GM12878 (cell line): Measurements from ENCODE around the gene PHKA1. TPM values are rescaled to one million over a fixed set of nuclear protein-coding genes. Genes with fewer than 3 reads are reported as not detected.
A peak's percentile ranks its signal among the peaks of the same experiment; 100 is the strongest.

ENCODE experiments used
- CBFB ChIP-seq: IDR thresholded peaks from 2 replicates; pipeline ENCODE4 v1.6.1; 2016; ENCODE audit warnings: antibody characterized with exemption, low read depth
- CREB1 ChIP-seq: IDR thresholded peaks from 2 replicates; pipeline ENCODE4 v1.6.1; 2012; ENCODE audit warnings: low read depth, mild to moderate bottlenecking, inconsistent platforms
- CREM ChIP-seq: IDR thresholded peaks from 2 replicates; pipeline ENCODE4 v1.6.1; 2014; ENCODE audit warnings: antibody characterized with exemption, low read depth
- EP300 ChIP-seq, 2 experiments: fragments of 150-350 bp in 1 of 2; IDR thresholded peaks; 2 replicates each; pipeline ENCODE4 v1.6.1; 2011 to 2012; ENCODE audit warnings: low read depth in 2 of 2, low read length in 2 of 2, borderline replicate concordance in 1 of 2, improper control_type of control experiment in 1 of 2, inconsistent platforms in 1 of 2; ENCODE audit not compliant: control insufficient read depth in 1 of 2
- ESRRA ChIP-seq: IDR thresholded peaks from 2 replicates; pipeline ENCODE4 v1.6.1; 2012; ENCODE audit warnings: mild to moderate bottlenecking, low read length, improper control_type of control experiment
- FOXM1 ChIP-seq: IDR thresholded peaks from 2 replicates; pipeline ENCODE4 v1.6.1; 2012; ENCODE audit warnings: low read depth, mild to moderate bottlenecking, inconsistent platforms, low read length, moderate library complexity
- HDAC2 ChIP-seq: fragments of 200-600 bp; sonication (generic); IDR thresholded peaks from 2 replicates; pipeline ENCODE4 v1.6.1; 2017
- JUNB ChIP-seq: IDR thresholded peaks from 2 replicates; pipeline ENCODE4 v1.6.1; 2016; ENCODE audit warnings: antibody characterized with exemption, mild to moderate bottlenecking
- MYC ChIP-seq: IDR thresholded peaks from 2 replicates; pipeline ENCODE4 v1.6.1; 2011; ENCODE audit warnings: mild to moderate bottlenecking, low read length, moderate library complexity, inconsistent platforms; ENCODE audit not compliant: insufficient read depth, insufficient replicate concordance, insufficient read length, severe bottlenecking
- NRF1 ChIP-seq: conservative IDR thresholded peaks from 2 replicates; pipeline ENCODE4 v1.6.1; 2011; ENCODE audit warnings: mild to moderate bottlenecking, low read depth, low read length, improper control_type of control experiment
- PAX5 ChIP-seq: IDR thresholded peaks from 2 replicates; pipeline ENCODE4 v1.6.1; 2011; ENCODE audit warnings: low read depth, low read length, borderline replicate concordance
- POLR2AphosphoS5 ChIP-seq: IDR thresholded peaks from 2 replicates; pipeline ENCODE4 v1.6.1; 2011; ENCODE audit warnings: mild to moderate bottlenecking, low read length, inconsistent platforms
- RAD21 ChIP-seq: IDR thresholded peaks from 2 replicates; pipeline ENCODE4 v1.6.1; 2011; ENCODE audit warnings: mild to moderate bottlenecking, low read depth, low read length, moderate library complexity; ENCODE audit not compliant: insufficient read depth
- RFX5 ChIP-seq: IDR thresholded peaks from 2 replicates; pipeline ENCODE4 v1.6.1; 2011; ENCODE audit warnings: low read depth, low read length, improper control_type of control experiment
- SMC3 ChIP-seq: IDR thresholded peaks from 2 replicates; pipeline ENCODE4 v1.6.1; 2011; ENCODE audit warnings: low read length, improper control_type of control experiment, borderline replicate concordance
- SPI1 ChIP-seq: IDR thresholded peaks from 2 replicates; pipeline ENCODE4 v1.6.1; 2011; ENCODE audit warnings: low read depth, mild to moderate bottlenecking, low read length, moderate library complexity, borderline replicate concordance; ENCODE audit not compliant: insufficient read depth
- SREBF2 ChIP-seq: IDR thresholded peaks from 2 replicates; pipeline ENCODE4 v1.6.1; 2012; ENCODE audit warnings: mild to moderate bottlenecking, low read length
- STAT3 ChIP-seq: IDR thresholded peaks from 2 replicates; pipeline ENCODE4 v1.6.1; 2011; ENCODE audit warnings: low read depth, low read length, improper control_type of control experiment
- ZNF274 ChIP-seq: IDR thresholded peaks from one replicate; pipeline ENCODE4 v1.8.0; 2011; ENCODE audit not compliant: insufficient read length, insufficient read depth
- polyA plus RNA-seq, 11 experiments: library from polyadenylated mRNA; depleted of rRNA in 4 of 11; unstranded in 6 of 11; stranded (reverse) in 5 of 11; fragments of >200 nt; fragmentation: Nextera tagmentation in 4 of 11; fragmentation: Illumina TruSeq in 1 of 11; extraction: Ambion mirVana in 4 of 11; extraction: Trizol in 1 of 11; gene quantifications; 1 replicate in 1 of 11; 2 replicates in 10 of 11; pipeline versions ENCODE4 v1.2.1 to v1.2.3, GENCODE V29; 2011 to 2016; ENCODE audit warnings: inconsistent platforms in 2 of 11, missing spikeins in 2 of 11, low read depth in 1 of 11
- total RNA-seq, 4 experiments: library from RNA; depleted of rRNA in 3 of 4; stranded (reverse); fragments of >200 nt in 3 of 4; fragmentation: Illumina TruSeq in 1 of 4; extraction: Trizol in 1 of 4; gene quantifications; 2 replicates each; pipeline versions ENCODE4 v1.2.1 to v1.2.3, GENCODE V29; 2013 to 2021
- TF ChIP-seq, protein P1 (sequence below): fragments of 450-650 bp; IDR thresholded peaks from 2 replicates; pipeline ENCODE4 v1.6.1; 2016; ENCODE audit warnings: mild to moderate bottlenecking, moderate library complexity, borderline replicate concordance
- TF ChIP-seq, protein P2 (sequence below): fragments of 150-350 bp; IDR thresholded peaks from 2 replicates; pipeline ENCODE4 v1.6.1; 2014; ENCODE audit warnings: mild to moderate bottlenecking, low read depth, low read length
- TF ChIP-seq, protein P3 (sequence below): IDR thresholded peaks from 2 replicates; pipeline ENCODE4 v1.6.1; 2012; ENCODE audit warnings: low read depth, low read length, improper control_type of control experiment
- TF ChIP-seq, protein P4 (sequence below): fragments of 450-650 bp; IDR thresholded peaks from 2 replicates; pipeline ENCODE4 v1.6.1; 2016; ENCODE audit warnings: mild to moderate bottlenecking

The PHKA1 gene
- total and polyA plus RNA-seq, 10 of the 15 experiments (the other 5 are each of a cell fraction or from before 2014, with no cell fraction given), result under 0.01 to 0.15 (median 0.05) TPM; not detected in 4

DNA sequence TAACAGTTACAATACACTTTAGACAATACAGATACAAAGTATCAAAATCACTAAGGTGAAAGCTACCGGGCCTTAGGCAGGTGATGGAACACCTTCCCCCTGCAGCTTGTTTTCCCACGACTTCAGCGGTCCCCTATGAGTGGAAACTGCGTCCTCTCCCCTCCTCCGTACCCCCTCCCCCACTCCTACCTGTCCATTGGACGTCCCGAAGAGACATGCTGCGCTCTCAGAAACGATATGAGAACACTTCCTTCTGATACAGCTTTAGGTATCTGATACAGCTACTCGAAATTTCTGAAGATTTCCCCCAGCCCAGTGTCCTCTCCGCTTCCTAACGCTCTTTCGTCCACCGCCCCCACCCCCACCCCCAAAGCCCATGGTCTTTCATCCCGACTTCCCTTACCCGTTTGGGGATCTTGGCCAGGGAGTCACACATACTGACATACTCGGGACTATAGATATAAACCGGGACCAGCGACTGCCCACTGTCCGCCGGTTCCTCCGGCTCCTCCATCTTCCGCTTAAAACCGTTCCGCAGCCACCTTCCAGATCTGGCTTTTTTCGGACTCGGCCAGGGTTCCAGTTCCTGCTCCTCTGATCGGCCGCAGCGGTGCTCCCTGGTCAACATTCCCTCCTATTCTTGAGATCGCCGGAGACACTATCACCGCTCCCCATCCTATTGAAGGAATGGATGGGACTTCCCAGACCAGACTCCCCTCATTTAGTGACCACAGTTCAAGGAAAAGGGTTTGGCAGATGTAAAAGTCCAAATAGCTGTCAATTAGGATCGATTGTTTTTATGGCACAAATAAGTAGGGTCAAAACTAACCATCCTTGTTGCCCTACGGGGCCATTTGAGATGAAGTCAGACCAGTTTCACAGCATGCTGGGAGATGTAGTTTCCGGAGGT is 141.6 kb downstream of the PHKA1 start, which contains the start of gene HDAC8 (continued):
- TF ChIP-seq NRF1 (no peak), CREB1 (peak; percentile 84), SMC3 (no peak), SPI1 (no peak), RAD21 (no peak), STAT3 (no peak), POLR2AphosphoS5 (peak; percentile 34; the same call in 1 of the 2 replicates), FOXM1 (no peak), SREBF2 (no peak; the same call in 1 of the 2 replicates), CREM (peak; percentile 87), RFX5 (no peak), MYC (no peak), HDAC2 (no peak), CBFB (no peak), PAX5 (no peak), ZNF274 (no peak), JUNB (no peak), ESRRA (no peak), EP300 (IDR thresholded peaks at IDR 0.05; ENCODE audit: borderline replicate concordance in 1 of 2, control insufficient read depth in 1 of 2, low read depth in 2 of 2, low read length in 2 of 2) (no peak)
- TF ChIP-seq, protein P1, sequence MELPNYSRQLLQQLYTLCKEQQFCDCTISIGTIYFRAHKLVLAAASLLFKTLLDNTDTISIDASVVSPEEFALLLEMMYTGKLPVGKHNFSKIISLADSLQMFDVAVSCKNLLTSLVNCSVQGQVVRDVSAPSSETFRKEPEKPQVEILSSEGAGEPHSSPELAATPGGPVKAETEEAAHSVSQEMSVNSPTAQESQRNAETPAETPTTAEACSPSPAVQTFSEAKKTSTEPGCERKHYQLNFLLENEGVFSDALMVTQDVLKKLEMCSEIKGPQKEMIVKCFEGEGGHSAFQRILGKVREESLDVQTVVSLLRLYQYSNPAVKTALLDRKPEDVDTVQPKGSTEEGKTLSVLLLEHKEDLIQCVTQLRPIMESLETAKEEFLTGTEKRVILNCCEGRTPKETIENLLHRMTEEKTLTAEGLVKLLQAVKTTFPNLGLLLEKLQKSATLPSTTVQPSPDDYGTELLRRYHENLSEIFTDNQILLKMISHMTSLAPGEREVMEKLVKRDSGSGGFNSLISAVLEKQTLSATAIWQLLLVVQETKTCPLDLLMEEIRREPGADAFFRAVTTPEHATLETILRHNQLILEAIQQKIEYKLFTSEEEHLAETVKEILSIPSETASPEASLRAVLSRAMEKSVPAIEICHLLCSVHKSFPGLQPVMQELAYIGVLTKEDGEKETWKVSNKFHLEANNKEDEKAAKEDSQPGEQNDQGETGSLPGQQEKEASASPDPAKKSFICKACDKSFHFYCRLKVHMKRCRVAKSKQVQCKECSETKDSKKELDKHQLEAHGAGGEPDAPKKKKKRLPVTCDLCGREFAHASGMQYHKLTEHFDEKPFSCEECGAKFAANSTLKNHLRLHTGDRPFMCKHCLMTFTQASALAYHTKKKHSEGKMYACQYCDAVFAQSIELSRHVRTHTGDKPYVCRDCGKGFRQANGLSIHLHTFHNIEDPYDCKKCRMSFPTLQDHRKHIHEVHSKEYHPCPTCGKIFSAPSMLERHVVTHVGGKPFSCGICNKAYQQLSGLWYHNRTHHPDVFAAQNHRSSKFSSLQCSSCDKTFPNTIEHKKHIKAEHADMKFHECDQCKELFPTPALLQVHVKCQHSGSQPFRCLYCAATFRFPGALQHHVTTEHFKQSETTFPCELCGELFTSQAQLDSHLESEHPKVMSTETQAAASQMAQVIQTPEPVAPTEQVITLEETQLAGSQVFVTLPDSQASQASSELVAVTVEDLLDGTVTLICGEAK, result peak; percentile 98
- TF ChIP-seq, protein P2, sequence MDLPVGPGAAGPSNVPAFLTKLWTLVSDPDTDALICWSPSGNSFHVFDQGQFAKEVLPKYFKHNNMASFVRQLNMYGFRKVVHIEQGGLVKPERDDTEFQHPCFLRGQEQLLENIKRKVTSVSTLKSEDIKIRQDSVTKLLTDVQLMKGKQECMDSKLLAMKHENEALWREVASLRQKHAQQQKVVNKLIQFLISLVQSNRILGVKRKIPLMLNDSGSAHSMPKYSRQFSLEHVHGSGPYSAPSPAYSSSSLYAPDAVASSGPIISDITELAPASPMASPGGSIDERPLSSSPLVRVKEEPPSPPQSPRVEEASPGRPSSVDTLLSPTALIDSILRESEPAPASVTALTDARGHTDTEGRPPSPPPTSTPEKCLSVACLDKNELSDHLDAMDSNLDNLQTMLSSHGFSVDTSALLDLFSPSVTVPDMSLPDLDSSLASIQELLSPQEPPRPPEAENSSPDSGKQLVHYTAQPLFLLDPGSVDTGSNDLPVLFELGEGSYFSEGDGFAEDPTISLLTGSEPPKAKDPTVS, result no peak
- TF ChIP-seq, protein P3, sequence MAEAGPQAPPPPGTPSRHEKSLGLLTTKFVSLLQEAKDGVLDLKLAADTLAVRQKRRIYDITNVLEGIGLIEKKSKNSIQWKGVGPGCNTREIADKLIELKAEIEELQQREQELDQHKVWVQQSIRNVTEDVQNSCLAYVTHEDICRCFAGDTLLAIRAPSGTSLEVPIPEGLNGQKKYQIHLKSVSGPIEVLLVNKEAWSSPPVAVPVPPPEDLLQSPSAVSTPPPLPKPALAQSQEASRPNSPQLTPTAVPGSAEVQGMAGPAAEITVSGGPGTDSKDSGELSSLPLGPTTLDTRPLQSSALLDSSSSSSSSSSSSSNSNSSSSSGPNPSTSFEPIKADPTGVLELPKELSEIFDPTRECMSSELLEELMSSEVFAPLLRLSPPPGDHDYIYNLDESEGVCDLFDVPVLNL, result no peak
- TF ChIP-seq, protein P4, sequence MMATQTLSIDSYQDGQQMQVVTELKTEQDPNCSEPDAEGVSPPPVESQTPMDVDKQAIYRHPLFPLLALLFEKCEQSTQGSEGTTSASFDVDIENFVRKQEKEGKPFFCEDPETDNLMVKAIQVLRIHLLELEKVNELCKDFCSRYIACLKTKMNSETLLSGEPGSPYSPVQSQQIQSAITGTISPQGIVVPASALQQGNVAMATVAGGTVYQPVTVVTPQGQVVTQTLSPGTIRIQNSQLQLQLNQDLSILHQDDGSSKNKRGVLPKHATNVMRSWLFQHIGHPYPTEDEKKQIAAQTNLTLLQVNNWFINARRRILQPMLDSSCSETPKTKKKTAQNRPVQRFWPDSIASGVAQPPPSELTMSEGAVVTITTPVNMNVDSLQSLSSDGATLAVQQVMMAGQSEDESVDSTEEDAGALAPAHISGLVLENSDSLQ, result peak; percentile 47
